K562 (cell line): ENCODE results near the gene BRSK1.

Source experiments
- ATF6 ChIP-seq: sonication (generic); formaldehyde crosslinking; IDR thresholded peaks from 2 replicates; pipeline ENCODE4 v1.4.0; 2020; ENCODE audit warnings: mild to moderate bottlenecking, missing genetic modification reagents
- CEBPB ChIP-seq: fragments of 450-650 bp; IDR thresholded peaks from 2 replicates; pipeline ENCODE4 v1.6.1; 2016; ENCODE audit warnings: missing genetic modification characterization, missing compliant biosample characterization
- JUND ChIP-seq, 2 experiments: IDR thresholded peaks; 2 replicates in 1 of 2; 3 replicates in 1 of 2; pipeline ENCODE4 v1.6.1; 2011; ENCODE audit warnings: borderline replicate concordance in 2 of 2, low read depth in 2 of 2, low read length in 2 of 2, improper control_type of control experiment in 1 of 2, missing biosample characterization in 1 of 2, missing genetic modification characterization in 1 of 2, missing genetic modification reagents in 1 of 2
- NR1H2 ChIP-seq: sonication (generic); formaldehyde crosslinking; IDR thresholded peaks from 2 replicates; pipeline ENCODE4 v1.4.0; 2020; ENCODE audit warnings: mild to moderate bottlenecking, missing genetic modification reagents
- NR4A1 ChIP-seq, 2 experiments: fragments of 250-450 bp in 1 of 2; fragments of 450-650 bp in 1 of 2; sonication (Bioruptor Pico) in 1 of 2; IDR thresholded peaks; 2 replicates each; pipeline versions ENCODE4 v1.4.0 to v1.6.1; 2016 to 2020; ENCODE audit warnings: mild to moderate bottlenecking in 2 of 2, missing compliant biosample characterization in 1 of 2, missing genetic modification characterization in 1 of 2, moderate library complexity in 1 of 2
- POLR2A ChIP-seq: fragments of 450-650 bp; conservative IDR thresholded peaks from 2 replicates; pipeline ENCODE4 v1.6.1; 2016
- ZNF121 ChIP-seq: sonication (generic); formaldehyde crosslinking; conservative IDR thresholded peaks from 2 replicates; pipeline ENCODE4 v1.8.0; 2022; ENCODE audit warnings: missing genetic modification reagents
- ZNF197 ChIP-seq: fragments of 200-800 bp; sonication (Bioruptor generic); IDR thresholded peaks from 2 replicates; pipeline ENCODE4 v1.6.1; 2016; ENCODE audit warnings: low read depth, missing genetic modification characterization, missing compliant biosample characterization
- TF ChIP-seq, protein P1 (sequence below), 3 experiments: IDR thresholded peaks in 2 of 3; conservative IDR thresholded peaks in 1 of 3; 2 replicates each; pipeline ENCODE4 v1.5.1; 2011 to 2012; ENCODE audit warnings: low read length in 3 of 3, mild to moderate bottlenecking in 3 of 3, control low read depth in 2 of 3, improper control_type of control experiment in 1 of 3, inconsistent platforms in 1 of 3, low read depth in 1 of 3, mixed read lengths in 1 of 3, moderate library complexity in 1 of 3; ENCODE audit not compliant: insufficient read depth in 2 of 3
- TF ChIP-seq, protein P2 (sequence below): fragments of 150-350 bp; conservative IDR thresholded peaks from 2 replicates; pipeline ENCODE4 v1.6.1; 2014; ENCODE audit warnings: low read length

GRCh38 chr19:55284405-55285058, 735 bp downstream of the BRSK1 start:
- TF ChIP-seq ZNF121 (CRISPR knock-in tag): no peak
- no peak for TF ChIP-seq NR4A1 (CRISPR knock-in tag; IDR thresholded peaks at IDR 0.05)
- no peak for TF ChIP-seq NR4A1 (tag; IDR thresholded peaks at IDR 0.05)
- TF ChIP-seq CEBPB (tag): no peak
- TF ChIP-seq POLR2A: no peak
- TF ChIP-seq JUND (IDR thresholded peaks at IDR 0.05; ENCODE audit: borderline replicate concordance, low read depth, low read length): no peak
- no peak for TF ChIP-seq JUND (tag; IDR thresholded peaks at IDR 0.05; ENCODE audit: borderline replicate concordance, low read depth, low read length)
- TF ChIP-seq, protein P1, sequence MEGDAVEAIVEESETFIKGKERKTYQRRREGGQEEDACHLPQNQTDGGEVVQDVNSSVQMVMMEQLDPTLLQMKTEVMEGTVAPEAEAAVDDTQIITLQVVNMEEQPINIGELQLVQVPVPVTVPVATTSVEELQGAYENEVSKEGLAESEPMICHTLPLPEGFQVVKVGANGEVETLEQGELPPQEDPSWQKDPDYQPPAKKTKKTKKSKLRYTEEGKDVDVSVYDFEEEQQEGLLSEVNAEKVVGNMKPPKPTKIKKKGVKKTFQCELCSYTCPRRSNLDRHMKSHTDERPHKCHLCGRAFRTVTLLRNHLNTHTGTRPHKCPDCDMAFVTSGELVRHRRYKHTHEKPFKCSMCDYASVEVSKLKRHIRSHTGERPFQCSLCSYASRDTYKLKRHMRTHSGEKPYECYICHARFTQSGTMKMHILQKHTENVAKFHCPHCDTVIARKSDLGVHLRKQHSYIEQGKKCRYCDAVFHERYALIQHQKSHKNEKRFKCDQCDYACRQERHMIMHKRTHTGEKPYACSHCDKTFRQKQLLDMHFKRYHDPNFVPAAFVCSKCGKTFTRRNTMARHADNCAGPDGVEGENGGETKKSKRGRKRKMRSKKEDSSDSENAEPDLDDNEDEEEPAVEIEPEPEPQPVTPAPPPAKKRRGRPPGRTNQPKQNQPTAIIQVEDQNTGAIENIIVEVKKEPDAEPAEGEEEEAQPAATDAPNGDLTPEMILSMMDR (IDR thresholded peaks at IDR 0.05 in 2 of 3, conservative IDR thresholded peaks at IDR 0.05 in 1 of 3; ENCODE audit: insufficient read depth in 2 of 3, low read depth in 1 of 3, low read length in 3 of 3): no peak
- TF ChIP-seq, protein P2, sequence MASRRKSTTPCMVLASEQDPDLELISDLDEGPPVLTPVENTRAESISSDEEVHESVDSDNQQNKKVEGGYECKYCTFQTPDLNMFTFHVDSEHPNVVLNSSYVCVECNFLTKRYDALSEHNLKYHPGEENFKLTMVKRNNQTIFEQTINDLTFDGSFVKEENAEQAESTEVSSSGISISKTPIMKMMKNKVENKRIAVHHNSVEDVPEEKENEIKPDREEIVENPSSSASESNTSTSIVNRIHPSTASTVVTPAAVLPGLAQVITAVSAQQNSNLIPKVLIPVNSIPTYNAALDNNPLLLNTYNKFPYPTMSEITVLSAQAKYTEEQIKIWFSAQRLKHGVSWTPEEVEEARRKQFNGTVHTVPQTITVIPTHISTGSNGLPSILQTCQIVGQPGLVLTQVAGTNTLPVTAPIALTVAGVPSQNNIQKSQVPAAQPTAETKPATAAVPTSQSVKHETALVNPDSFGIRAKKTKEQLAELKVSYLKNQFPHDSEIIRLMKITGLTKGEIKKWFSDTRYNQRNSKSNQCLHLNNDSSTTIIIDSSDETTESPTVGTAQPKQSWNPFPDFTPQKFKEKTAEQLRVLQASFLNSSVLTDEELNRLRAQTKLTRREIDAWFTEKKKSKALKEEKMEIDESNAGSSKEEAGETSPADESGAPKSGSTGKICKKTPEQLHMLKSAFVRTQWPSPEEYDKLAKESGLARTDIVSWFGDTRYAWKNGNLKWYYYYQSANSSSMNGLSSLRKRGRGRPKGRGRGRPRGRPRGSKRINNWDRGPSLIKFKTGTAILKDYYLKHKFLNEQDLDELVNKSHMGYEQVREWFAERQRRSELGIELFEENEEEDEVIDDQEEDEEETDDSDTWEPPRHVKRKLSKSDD: no peak
- no peak for TF ChIP-seq NR1H2 (CRISPR knock-in tag)
- TF ChIP-seq ATF6 (CRISPR knock-in tag): no peak
- TF ChIP-seq ZNF197 (CRISPR knock-in tag): no peak
